ENCODE measurements around the gene TBX6.

Gene TBX6

DNA sequence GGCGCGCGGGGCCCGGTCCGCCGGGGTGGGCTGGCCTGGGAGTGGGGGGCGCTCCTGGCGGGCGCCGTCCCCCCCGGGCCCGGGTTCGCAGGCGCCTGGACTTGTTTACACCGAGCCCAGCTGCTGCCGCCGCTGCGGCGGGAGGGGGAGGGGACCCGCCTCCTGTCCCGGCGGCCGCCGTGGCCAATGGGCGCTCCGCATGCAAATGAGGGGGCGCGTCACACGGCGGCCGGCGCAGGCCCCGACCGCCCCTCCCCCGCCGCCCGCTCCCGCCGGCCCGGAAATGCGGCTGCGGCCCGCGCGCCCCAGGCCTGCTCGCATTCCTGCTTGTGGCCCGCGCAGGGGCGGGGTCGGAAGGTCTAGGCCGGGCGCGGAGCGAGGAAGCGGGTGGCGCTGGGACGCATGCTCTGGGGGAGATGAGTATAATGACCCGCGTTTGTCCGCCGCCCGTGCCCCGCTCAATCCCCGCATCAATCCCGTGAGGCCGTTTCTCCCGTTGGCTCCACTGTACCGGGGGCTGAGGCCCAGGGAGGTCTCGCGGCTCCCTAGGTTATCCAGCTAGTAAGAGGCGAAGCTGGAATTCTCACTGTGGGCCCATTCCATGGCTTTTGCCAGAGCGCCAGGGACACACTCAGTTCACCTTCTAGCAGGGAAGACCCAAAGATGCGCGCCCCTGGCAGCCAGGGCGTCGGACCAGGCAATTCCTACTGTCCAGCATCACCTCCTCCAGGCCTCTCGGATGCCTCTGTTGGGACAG lies 4.6 kb upstream of the TBX6 start, which contains the start of gene YPEL3:
TSS of gene YPEL3 (minus strand) at position 109 of the 757 bp plus-strand sequence. CDS start 731 bp downstream, outside the sequence.
- DNase-seq (ENCODE audit: insufficient read length, low spot score) = peak; percentile 97
- no peak for FAIRE-seq
- TF ChIP-seq, protein P1, sequence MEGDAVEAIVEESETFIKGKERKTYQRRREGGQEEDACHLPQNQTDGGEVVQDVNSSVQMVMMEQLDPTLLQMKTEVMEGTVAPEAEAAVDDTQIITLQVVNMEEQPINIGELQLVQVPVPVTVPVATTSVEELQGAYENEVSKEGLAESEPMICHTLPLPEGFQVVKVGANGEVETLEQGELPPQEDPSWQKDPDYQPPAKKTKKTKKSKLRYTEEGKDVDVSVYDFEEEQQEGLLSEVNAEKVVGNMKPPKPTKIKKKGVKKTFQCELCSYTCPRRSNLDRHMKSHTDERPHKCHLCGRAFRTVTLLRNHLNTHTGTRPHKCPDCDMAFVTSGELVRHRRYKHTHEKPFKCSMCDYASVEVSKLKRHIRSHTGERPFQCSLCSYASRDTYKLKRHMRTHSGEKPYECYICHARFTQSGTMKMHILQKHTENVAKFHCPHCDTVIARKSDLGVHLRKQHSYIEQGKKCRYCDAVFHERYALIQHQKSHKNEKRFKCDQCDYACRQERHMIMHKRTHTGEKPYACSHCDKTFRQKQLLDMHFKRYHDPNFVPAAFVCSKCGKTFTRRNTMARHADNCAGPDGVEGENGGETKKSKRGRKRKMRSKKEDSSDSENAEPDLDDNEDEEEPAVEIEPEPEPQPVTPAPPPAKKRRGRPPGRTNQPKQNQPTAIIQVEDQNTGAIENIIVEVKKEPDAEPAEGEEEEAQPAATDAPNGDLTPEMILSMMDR (IDR thresholded peaks at IDR 0.05; ENCODE audit: insufficient read depth, missing control alignments) = no peak

DNA sequence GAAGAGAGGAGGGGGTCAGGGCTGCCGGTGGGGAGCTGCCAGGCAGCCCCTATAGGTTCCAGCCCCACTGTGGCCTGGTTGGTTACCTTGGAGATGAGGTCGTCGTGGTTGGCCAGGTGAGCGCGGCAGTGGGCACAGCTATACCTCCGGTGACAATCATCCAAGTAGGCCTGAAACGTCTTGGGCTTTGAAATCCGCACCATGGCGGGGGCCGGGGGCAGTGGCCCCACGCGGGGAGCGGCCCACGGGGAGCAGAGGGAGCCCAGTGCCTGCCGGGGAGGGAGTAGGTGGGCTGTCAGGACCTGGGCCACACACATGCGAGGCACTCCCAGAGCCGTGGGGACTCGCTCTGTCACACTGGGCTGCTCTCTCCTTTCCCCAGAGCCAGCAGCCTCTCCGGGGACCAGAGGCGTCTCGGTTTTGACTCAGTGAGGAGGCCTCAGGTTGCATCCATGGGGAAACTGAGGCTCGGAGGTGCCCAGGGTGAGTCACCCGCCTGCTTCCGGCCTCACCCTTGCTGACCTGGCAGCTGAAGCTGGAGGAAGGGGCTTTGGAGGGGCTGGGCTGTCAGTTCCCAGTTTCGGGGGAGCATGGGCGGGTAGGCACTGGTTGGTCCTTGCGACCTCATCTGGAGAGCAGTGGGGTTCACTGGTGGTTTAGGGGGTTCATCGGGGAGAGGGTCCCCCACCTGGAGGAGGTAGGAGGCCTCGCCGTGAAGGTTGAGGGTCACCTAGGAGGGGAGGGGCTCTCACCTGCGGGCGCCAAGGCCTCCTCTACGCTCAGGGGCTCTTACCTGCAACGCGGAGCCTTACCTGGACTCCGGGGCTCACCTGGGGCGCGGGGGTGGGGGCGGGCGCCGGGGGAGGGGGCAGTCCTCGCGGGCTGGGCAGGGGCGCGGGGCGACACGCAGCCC lies 3.7 kb upstream of the TBX6 start:
- no peak for FAIRE-seq
- TF ChIP-seq, protein P1 (IDR thresholded peaks at IDR 0.05; ENCODE audit: insufficient read depth, missing control alignments) = no peak

DNA sequence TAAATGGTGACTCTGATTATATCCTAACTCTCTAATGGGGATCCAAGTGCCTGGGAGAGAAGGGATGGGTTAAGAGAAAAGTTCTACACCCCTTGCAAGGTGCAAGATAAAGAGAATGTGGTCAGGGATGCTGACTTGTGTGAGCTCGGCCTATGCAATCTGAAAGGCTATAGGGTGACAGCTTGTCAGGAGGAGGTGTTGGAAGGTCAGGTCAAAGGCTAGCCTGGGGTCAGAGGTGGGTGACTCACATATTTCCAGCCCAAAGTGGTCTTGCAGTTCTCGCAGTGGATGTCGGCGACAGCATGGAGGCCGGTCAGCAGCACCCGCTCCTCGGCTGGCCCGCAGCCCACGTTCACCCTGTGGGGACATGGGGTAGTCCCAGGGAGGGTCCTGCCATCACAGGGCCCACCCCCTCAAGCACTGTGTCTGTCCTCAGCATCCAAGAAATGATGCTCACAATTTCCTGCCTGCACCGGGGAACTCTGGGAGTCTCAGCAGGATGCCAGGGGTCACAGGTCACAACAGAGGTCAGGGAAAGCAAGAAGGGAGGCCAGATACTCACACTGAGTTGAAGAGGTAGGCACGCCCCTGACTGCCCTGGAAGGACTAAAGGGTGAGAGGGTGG lies 2.9 kb upstream of the TBX6 start:
- FAIRE-seq (no peak), DNase-seq (ENCODE audit: insufficient read length, low spot score) (no peak)
- TF ChIP-seq, protein P1 (IDR thresholded peaks at IDR 0.05; ENCODE audit: insufficient read depth, missing control alignments) = no peak

More for the DNA sequence above, 3.7 kb upstream of the TBX6 start:
- no peak for DNase-seq (ENCODE audit: insufficient read length, low spot score)

DNA sequence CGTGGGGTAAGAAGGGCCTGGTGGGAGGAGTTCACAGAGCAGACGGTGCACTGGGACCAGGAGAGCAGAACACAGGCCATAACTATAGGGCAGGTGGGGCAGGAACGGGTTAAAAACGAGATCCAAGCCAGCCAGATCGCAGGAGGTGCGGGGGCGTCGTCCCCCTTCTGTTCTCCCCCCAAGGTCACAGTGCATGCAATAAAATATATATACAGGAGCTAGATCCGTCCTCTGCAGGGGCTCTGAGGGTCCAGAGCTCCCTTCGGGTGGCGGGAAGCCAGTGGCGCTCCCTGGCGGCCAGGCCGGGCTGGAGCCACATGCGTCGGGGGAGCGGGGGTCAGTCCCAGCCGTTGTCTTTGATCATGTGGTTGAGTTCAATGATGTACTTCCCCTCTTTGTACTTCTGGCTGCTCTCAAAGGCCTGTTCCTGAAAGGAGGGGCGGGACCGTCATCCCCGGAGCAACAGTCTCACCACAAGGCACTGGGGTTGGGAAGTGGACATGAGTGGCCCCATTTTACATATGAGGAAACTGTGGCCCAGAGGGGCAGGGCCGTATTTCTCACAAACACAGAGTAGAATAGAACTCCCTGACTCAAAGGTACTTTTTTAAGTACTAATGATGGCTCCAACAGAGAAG lies 768 bp upstream of the TBX6 start:
- FAIRE-seq (no peak), DNase-seq (ENCODE audit: insufficient read length, low spot score) (peak; percentile 90)
- TF ChIP-seq, protein P1 (IDR thresholded peaks at IDR 0.05; ENCODE audit: insufficient read depth, missing control alignments) = peak; percentile 66

DNA sequence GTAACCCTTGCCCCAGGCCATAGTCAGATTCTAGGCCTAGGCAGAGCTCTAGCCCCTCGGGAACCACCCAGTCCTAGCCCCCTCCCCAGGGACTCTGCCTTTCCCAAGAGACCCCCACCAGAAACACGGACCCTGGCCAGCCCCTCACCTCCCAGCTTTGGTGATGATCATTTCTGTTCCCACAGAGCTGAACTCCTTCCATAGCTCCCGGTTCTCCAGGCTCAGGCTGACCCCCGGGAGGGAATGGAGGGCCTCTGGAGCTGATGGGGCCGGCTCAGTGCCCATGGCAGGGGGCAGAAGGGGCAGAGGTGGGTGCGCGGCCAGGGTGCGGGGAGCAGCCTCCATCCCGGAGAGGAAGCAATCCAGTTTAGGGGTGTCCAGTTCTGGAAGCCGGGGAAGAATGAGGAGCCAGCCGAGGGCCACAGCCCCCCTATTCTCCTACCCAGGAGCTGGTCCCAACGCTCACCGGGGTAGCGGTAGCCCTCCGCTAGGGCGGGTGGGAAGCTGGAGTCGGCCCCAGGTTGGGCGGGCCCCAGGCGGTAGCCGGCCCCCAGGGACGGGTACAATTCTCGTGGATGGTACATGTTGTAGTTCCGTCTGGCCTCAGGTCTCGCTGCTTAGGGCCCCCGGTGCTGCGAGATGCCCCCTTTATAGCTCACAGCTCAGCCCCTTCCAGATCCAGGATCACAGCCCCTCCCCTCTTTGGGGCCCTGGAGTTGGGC lies 953 bp downstream of the TBX6 start:
- TF ChIP-seq, protein P1 (IDR thresholded peaks at IDR 0.05; ENCODE audit: insufficient read depth, missing control alignments) = no peak
- FAIRE-seq (no peak), DNase-seq (ENCODE audit: insufficient read length, low spot score) (no peak)

Data from D721Med (cell line).